Measurements from ENCODE around the gene PCNT.

Gene PCNT

GRCh38 chr21:46286648-46287002 is 37.3 kb upstream of the PCNT start:
- TF ChIP-seq CTCF (IDR thresholded peaks at IDR 0.05; ENCODE audit: extremely low read depth, missing control alignments) = no peak
- DNase-seq (ENCODE audit: low spot score) = no peak

GRCh38 chr21:46287541-46287940 is 36.4 kb upstream of the PCNT start:
- DNase-seq (ENCODE audit: low spot score) = no peak
- no peak for TF ChIP-seq CTCF (IDR thresholded peaks at IDR 0.05; ENCODE audit: extremely low read depth, missing control alignments)

DNA sequence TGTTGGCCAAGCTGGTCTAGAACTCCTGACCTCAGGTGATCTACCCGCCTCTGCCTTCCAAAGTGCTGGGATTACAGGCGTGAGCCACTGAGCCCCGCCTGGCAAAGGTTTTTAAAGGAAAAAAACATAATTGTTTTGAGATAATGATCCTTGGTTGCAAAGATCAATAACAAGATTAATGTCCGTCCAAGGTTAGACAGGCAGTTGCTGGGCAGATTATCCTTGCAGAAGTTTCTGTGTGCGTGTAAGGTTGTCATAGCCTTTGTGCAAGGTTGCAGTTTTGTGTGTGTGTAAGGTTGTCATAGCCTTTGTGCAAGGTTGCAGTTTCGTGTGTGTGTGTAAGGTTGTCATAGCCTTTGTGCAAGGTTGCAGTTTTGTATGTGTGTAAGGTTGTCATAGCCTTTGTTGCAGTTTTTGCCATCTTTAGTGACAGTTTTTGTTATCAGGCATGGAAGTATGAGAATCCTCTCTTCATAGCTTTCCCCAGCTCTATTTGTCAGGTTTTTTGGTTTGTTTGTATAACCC is 34.2 kb upstream of the PCNT start:
- TF ChIP-seq CTCF (IDR thresholded peaks at IDR 0.05; ENCODE audit: extremely low read depth, missing control alignments) = no peak
- DNase-seq (ENCODE audit: low spot score) = no peak

GRCh38 chr21:46291561-46291960 is 32.4 kb upstream of the PCNT start:
- no peak for TF ChIP-seq CTCF (IDR thresholded peaks at IDR 0.05; ENCODE audit: extremely low read depth, missing control alignments)
- no peak for DNase-seq (ENCODE audit: low spot score)

GRCh38 chr21:46294647-46295176 is 29.2 kb upstream of the PCNT start:
- no peak for TF ChIP-seq CTCF (IDR thresholded peaks at IDR 0.05; ENCODE audit: extremely low read depth, missing control alignments)
- DNase-seq (ENCODE audit: low spot score) = peak; percentile 74

DNA sequence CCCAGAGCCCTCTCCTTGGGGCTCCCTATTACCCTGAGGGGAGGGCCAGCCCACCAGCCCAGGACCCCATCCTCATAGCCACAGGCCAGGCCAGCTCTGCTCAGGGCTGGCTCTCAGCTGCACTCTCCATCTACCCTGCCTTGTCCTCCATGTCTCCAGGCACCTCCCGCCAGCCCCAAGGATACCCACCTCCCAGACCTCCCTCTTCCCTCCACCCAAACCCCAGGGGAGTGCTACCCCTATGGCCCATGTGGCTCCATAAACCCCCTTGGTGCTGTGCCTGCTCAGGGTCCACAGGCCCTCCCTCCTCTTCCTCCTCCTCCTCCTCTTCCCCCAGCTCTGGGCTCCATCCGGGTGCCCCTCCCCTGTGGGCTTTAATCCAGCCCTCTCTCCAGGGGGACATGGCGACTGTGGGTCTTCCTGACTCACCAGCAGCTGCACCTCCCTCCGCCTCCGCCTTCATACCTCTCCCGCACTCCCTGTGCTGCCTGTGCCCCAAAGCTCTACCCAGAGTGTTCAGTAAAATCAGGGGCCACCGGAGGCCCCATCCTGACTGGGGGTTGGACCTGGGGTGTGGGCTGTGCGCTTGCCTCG is 28.7 kb upstream of the PCNT start:
- DNase-seq (ENCODE audit: low spot score) = no peak
- no peak for TF ChIP-seq CTCF (IDR thresholded peaks at IDR 0.05; ENCODE audit: extremely low read depth, missing control alignments)

GRCh38 chr21:46295996-46296752 is 27.8 kb upstream of the PCNT start:
- no peak for TF ChIP-seq CTCF (IDR thresholded peaks at IDR 0.05; ENCODE audit: extremely low read depth, missing control alignments)
- DNase-seq (ENCODE audit: low spot score) = peak; percentile 67

Data from GM20000 (cell line).